ENCODE measurements around the gene NUDT3. TPM values are rescaled to one million over a fixed set of nuclear protein-coding genes. Genes with fewer than 3 reads are reported as not detected.
A peak's percentile ranks its signal among the peaks of the same experiment; 100 is the strongest.

NUDT3 gene
- total and polyA plus RNA-seq, 9 of the 15 experiments (the other 6 are each of a cell fraction or from before 2014, with no cell fraction given) = 5.4 to 81.2 (median 56.4) TPM

DNA sequence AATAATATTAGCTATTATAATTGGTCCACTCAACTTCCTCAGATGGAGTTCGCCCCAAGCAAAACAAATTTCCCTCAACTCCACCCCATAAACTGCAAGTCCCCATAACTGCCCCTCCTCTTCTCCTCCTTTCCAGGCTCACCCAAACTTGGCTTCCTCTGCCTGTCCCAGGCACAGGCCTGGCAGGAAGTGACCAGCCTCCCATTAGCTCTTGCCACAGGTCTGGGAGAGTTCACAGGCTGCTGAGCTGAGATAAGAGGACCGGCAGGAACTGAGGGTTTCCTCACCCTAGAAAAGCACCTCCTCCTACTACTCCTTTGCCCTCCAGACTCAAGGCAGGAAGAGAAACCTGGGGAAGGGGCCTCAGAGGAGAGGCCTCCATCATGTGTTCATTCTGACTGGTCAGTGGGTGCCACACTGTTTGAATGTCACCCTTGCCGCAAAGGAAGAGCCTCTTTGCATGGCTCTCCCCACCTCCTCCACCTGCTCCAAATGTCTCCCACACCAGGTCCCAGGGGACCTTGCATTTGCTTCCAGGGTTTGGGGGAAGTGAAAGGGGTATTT is 119.1 kb downstream of the NUDT3 start (continued):
- TF ChIP-seq RBM14 (IDR thresholded peaks at IDR 0.05; ENCODE audit: borderline replicate concordance, insufficient read depth, low read depth, low read length) (no peak), KLF13 (tag; IDR thresholded peaks at IDR 0.05; ENCODE audit: borderline replicate concordance, low read depth) (0 out of 2 replicates have a peak, but pooled peaks have one; percentile 11), ETS1 (conservative IDR thresholded peaks at IDR 0.05; ENCODE audit: control insufficient read depth, low read depth, low read length) (peak; percentile 96), MEIS2 (IDR thresholded peaks at IDR 0.05; ENCODE audit: partially characterized antibody) (peak; percentile 30), BCL6 (CRISPR knock-in tag; IDR thresholded peaks at IDR 0.05) (0 out of 2 replicates have a peak, but pooled peaks have one; percentile 58), MYBL2 (IDR thresholded peaks at IDR 0.05; ENCODE audit: low read depth) (no peak), MYBL2 (CRISPR knock-in tag; IDR thresholded peaks at IDR 0.05; ENCODE audit: borderline replicate concordance) (no peak), SRSF1 (IDR thresholded peaks at IDR 0.05; ENCODE audit: low read depth, low read length) (no peak), LARP7 (IDR thresholded peaks at IDR 0.05) (no peak), HNRNPH1 (optimal IDR thresholded peaks at IDR 0.05; ENCODE audit: low read depth, low read length) (no peak), ZBED1 (IDR thresholded peaks at IDR 0.05) (0 out of 2 replicates have a peak, but pooled peaks have one; percentile 64), NFIC (IDR thresholded peaks at IDR 0.05) (peak; percentile 89), ETV1 (tag; conservative IDR thresholded peaks at IDR 0.05; ENCODE audit: low read depth) (peak; percentile 100), ADNP (tag; IDR thresholded peaks at IDR 0.05) (no peak), PCBP1 (IDR thresholded peaks at IDR 0.05; ENCODE audit: low read depth, low read length, poor library complexity, severe bottlenecking) (no peak), KDM1A (IDR thresholded peaks at IDR 0.05) (peak in 1 of 2 experiments; percentile 81; a peak in 3 of 4 replicates)
- TF ChIP-seq, protein P1, sequence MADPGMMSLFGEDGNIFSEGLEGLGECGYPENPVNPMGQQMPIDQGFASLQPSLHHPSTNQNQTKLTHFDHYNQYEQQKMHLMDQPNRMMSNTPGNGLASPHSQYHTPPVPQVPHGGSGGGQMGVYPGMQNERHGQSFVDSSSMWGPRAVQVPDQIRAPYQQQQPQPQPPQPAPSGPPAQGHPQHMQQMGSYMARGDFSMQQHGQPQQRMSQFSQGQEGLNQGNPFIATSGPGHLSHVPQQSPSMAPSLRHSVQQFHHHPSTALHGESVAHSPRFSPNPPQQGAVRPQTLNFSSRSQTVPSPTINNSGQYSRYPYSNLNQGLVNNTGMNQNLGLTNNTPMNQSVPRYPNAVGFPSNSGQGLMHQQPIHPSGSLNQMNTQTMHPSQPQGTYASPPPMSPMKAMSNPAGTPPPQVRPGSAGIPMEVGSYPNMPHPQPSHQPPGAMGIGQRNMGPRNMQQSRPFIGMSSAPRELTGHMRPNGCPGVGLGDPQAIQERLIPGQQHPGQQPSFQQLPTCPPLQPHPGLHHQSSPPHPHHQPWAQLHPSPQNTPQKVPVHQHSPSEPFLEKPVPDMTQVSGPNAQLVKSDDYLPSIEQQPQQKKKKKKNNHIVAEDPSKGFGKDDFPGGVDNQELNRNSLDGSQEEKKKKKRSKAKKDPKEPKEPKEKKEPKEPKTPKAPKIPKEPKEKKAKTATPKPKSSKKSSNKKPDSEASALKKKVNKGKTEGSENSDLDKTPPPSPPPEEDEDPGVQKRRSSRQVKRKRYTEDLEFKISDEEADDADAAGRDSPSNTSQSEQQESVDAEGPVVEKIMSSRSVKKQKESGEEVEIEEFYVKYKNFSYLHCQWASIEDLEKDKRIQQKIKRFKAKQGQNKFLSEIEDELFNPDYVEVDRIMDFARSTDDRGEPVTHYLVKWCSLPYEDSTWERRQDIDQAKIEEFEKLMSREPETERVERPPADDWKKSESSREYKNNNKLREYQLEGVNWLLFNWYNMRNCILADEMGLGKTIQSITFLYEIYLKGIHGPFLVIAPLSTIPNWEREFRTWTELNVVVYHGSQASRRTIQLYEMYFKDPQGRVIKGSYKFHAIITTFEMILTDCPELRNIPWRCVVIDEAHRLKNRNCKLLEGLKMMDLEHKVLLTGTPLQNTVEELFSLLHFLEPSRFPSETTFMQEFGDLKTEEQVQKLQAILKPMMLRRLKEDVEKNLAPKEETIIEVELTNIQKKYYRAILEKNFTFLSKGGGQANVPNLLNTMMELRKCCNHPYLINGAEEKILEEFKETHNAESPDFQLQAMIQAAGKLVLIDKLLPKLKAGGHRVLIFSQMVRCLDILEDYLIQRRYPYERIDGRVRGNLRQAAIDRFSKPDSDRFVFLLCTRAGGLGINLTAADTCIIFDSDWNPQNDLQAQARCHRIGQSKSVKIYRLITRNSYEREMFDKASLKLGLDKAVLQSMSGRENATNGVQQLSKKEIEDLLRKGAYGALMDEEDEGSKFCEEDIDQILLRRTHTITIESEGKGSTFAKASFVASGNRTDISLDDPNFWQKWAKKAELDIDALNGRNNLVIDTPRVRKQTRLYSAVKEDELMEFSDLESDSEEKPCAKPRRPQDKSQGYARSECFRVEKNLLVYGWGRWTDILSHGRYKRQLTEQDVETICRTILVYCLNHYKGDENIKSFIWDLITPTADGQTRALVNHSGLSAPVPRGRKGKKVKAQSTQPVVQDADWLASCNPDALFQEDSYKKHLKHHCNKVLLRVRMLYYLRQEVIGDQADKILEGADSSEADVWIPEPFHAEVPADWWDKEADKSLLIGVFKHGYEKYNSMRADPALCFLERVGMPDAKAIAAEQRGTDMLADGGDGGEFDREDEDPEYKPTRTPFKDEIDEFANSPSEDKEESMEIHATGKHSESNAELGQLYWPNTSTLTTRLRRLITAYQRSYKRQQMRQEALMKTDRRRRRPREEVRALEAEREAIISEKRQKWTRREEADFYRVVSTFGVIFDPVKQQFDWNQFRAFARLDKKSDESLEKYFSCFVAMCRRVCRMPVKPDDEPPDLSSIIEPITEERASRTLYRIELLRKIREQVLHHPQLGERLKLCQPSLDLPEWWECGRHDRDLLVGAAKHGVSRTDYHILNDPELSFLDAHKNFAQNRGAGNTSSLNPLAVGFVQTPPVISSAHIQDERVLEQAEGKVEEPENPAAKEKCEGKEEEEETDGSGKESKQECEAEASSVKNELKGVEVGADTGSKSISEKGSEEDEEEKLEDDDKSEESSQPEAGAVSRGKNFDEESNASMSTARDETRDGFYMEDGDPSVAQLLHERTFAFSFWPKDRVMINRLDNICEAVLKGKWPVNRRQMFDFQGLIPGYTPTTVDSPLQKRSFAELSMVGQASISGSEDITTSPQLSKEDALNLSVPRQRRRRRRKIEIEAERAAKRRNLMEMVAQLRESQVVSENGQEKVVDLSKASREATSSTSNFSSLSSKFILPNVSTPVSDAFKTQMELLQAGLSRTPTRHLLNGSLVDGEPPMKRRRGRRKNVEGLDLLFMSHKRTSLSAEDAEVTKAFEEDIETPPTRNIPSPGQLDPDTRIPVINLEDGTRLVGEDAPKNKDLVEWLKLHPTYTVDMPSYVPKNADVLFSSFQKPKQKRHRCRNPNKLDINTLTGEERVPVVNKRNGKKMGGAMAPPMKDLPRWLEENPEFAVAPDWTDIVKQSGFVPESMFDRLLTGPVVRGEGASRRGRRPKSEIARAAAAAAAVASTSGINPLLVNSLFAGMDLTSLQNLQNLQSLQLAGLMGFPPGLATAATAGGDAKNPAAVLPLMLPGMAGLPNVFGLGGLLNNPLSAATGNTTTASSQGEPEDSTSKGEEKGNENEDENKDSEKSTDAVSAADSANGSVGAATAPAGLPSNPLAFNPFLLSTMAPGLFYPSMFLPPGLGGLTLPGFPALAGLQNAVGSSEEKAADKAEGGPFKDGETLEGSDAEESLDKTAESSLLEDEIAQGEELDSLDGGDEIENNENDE (IDR thresholded peaks at IDR 0.05; ENCODE audit: low read depth, low read length) = no peak
